ENCODE results near the gene NOC2L. TPM values are rescaled to one million over a fixed set of nuclear protein-coding genes. Genes with fewer than 3 reads are reported as not detected.
"Not testable (repeated sequence)": the region's sequence is repeated elsewhere in the genome, so short reads cannot be mapped to it uniquely, and the experiment has no call there.

NOC2L gene
- polyA plus RNA-seq, 1 donor = 43.6 TPM

- not testable (repeated sequence) for DNase-seq (ENCODE audit: low read depth)
Measured at GRCh38 chr1:994546-994945, 35.5 kb upstream of the NOC2L start.

GRCh38 chr1:993379-993995, 34.4 kb upstream of the NOC2L start:
- no peak for DNase-seq (ENCODE audit: low read depth)

- DNase-seq (ENCODE audit: low read depth) = no peak
Measured at GRCh38 chr1:992362-992761, 33.3 kb upstream of the NOC2L start.

GRCh38 chr1:991895-992294, 32.8 kb upstream of the NOC2L start:
- no peak for DNase-seq (ENCODE audit: low read depth)

- DNase-seq (ENCODE audit: low read depth) = not testable (repeated sequence)
Measured at GRCh38 chr1:991275-991674, 32.2 kb upstream of the NOC2L start.

- not testable (repeated sequence) for DNase-seq (ENCODE audit: low read depth)
Measured at GRCh38 chr1:988061-988460, 29.0 kb upstream of the NOC2L start.

- no peak for DNase-seq (ENCODE audit: low read depth)
Measured at GRCh38 chr1:985126-985525, 26.1 kb upstream of the NOC2L start.

- DNase-seq (ENCODE audit: low read depth) = no peak
Measured at GRCh38 chr1:984476-984814, 25.4 kb upstream of the NOC2L start.

GRCh38 chr1:983798-984475, 24.9 kb upstream of the NOC2L start:
- DNase-seq (ENCODE audit: low read depth) = no peak

- DNase-seq (ENCODE audit: low read depth) = no peak
Measured at GRCh38 chr1:982765-983436, 23.8 kb upstream of the NOC2L start.

GRCh38 chr1:981955-982558, 23.0 kb upstream of the NOC2L start, which contains the start of gene PERM1:
PERM1 (minus strand) TSS chr1:982093; CDS start chr1:981029, 1,064 bp downstream.
- DNase-seq (ENCODE audit: low read depth) = no peak

- no peak for DNase-seq (ENCODE audit: low read depth)
Measured at GRCh38 chr1:981491-981954, 22.5 kb upstream of the NOC2L start.

- no peak for DNase-seq (ENCODE audit: low read depth)
Measured at GRCh38 chr1:980602-981395, 21.7 kb upstream of the NOC2L start.

GRCh38 chr1:980137-980571, 21.1 kb upstream of the NOC2L start:
- DNase-seq (ENCODE audit: low read depth) = no peak

- DNase-seq (ENCODE audit: low read depth) = no peak
Measured at GRCh38 chr1:979744-980072, 20.7 kb upstream of the NOC2L start.

GRCh38 chr1:978835-979743, 20.0 kb upstream of the NOC2L start:
- DNase-seq (ENCODE audit: low read depth) = no peak

- DNase-seq (ENCODE audit: low read depth) = no peak
Measured at GRCh38 chr1:978069-978834, 19.2 kb upstream of the NOC2L start.

GRCh38 chr1:976791-977190, 17.7 kb upstream of the NOC2L start:
- DNase-seq (ENCODE audit: low read depth) = not testable (repeated sequence)

- no peak for DNase-seq (ENCODE audit: low read depth)
Measured at GRCh38 chr1:975896-976683, 17.0 kb upstream of the NOC2L start.

Measured in forelimb muscle (tissue), 1 donor.